ENCODE results near the gene TBCK.

TBCK gene

GRCh38 chr4:106048250-106048971 lies 267.6 kb downstream of the TBCK start:
- in situ Hi-C loops (cut with MboI; ENCODE audit: low sequenced_read_pairs) = no loop called here

GRCh38 chr4:106046083-106046482 lies 269.9 kb downstream of the TBCK start:
- in situ Hi-C loops (cut with MboI; ENCODE audit: low sequenced_read_pairs) = no loop called here

GRCh38 chr4:106041294-106042002 lies 274.6 kb downstream of the TBCK start:
- in situ Hi-C loops (cut with MboI; ENCODE audit: low sequenced_read_pairs) = no loop called here

- in situ Hi-C loops (cut with MboI; ENCODE audit: low sequenced_read_pairs) = no loop called here
Observed at GRCh38 chr4:106039796-106040195, 276.2 kb downstream of the TBCK start.

GRCh38 chr4:106038908-106039307 lies 277.1 kb downstream of the TBCK start:
- in situ Hi-C loops (cut with MboI; ENCODE audit: low sequenced_read_pairs) = no loop called here

GRCh38 chr4:106038012-106038411 lies 278.0 kb downstream of the TBCK start:
- in situ Hi-C loops (cut with MboI; ENCODE audit: low sequenced_read_pairs) = no loop called here

GRCh38 chr4:106036848-106037247 lies 279.2 kb downstream of the TBCK start:
- in situ Hi-C loops (cut with MboI; ENCODE audit: low sequenced_read_pairs) = no loop called here

- in situ Hi-C loops (cut with MboI; ENCODE audit: low sequenced_read_pairs) = no loop called here
Observed at GRCh38 chr4:106036334-106036733, 279.7 kb downstream of the TBCK start.

- in situ Hi-C loops (cut with MboI; ENCODE audit: low sequenced_read_pairs) = no loop called here
Observed at GRCh38 chr4:106035204-106035603, 280.8 kb downstream of the TBCK start.

GRCh38 chr4:106034751-106035150 lies 281.3 kb downstream of the TBCK start:
- in situ Hi-C loops (cut with MboI; ENCODE audit: low sequenced_read_pairs) = no loop called here

GRCh38 chr4:106034220-106034619 lies 281.8 kb downstream of the TBCK start:
- in situ Hi-C loops (cut with MboI; ENCODE audit: low sequenced_read_pairs) = no loop called here

- in situ Hi-C loops (cut with MboI; ENCODE audit: low sequenced_read_pairs) = no loop called here
Observed at GRCh38 chr4:106033469-106033868, 282.5 kb downstream of the TBCK start.

GRCh38 chr4:106032851-106033286 lies 283.1 kb downstream of the TBCK start:
- in situ Hi-C loops (cut with MboI; ENCODE audit: low sequenced_read_pairs) = no loop called here

- in situ Hi-C loops (cut with MboI; ENCODE audit: low sequenced_read_pairs) = no loop called here
Observed at GRCh38 chr4:106022454-106022853, 293.6 kb downstream of the TBCK start.

GRCh38 chr4:106021737-106022410 lies 294.1 kb downstream of the TBCK start:
- in situ Hi-C loops (cut with MboI; ENCODE audit: low sequenced_read_pairs) = no loop called here

GRCh38 chr4:106019771-106020170 lies 296.2 kb downstream of the TBCK start:
- in situ Hi-C loops (cut with MboI; ENCODE audit: low sequenced_read_pairs) = no loop called here

GRCh38 chr4:106017975-106018374 lies 298.0 kb downstream of the TBCK start:
- in situ Hi-C loops (cut with MboI; ENCODE audit: low sequenced_read_pairs) = no loop called here

GRCh38 chr4:106011387-106011786 lies 304.6 kb downstream of the TBCK start:
- in situ Hi-C loops (cut with MboI; ENCODE audit: low sequenced_read_pairs) = no loop called here

- in situ Hi-C loops (cut with MboI; ENCODE audit: low sequenced_read_pairs) = no loop called here
Observed at GRCh38 chr4:106010761-106011160, 305.2 kb downstream of the TBCK start.

- in situ Hi-C loops (cut with MboI; ENCODE audit: low sequenced_read_pairs) = no loop called here
Observed at GRCh38 chr4:106002994-106003393, 313.0 kb downstream of the TBCK start.

- in situ Hi-C loops (cut with MboI; ENCODE audit: low sequenced_read_pairs) = no loop called here
Observed at GRCh38 chr4:105998171-105999063, 317.6 kb downstream of the TBCK start.

Measured in hTERT RPE-1 (cell line).